ENCODE measurements around the gene NT5E.
"Not testable (repeated sequence)": the region's sequence is repeated elsewhere in the genome, so short reads cannot be mapped to it uniquely, and the experiment has no call there.

Gene NT5E

DNA sequence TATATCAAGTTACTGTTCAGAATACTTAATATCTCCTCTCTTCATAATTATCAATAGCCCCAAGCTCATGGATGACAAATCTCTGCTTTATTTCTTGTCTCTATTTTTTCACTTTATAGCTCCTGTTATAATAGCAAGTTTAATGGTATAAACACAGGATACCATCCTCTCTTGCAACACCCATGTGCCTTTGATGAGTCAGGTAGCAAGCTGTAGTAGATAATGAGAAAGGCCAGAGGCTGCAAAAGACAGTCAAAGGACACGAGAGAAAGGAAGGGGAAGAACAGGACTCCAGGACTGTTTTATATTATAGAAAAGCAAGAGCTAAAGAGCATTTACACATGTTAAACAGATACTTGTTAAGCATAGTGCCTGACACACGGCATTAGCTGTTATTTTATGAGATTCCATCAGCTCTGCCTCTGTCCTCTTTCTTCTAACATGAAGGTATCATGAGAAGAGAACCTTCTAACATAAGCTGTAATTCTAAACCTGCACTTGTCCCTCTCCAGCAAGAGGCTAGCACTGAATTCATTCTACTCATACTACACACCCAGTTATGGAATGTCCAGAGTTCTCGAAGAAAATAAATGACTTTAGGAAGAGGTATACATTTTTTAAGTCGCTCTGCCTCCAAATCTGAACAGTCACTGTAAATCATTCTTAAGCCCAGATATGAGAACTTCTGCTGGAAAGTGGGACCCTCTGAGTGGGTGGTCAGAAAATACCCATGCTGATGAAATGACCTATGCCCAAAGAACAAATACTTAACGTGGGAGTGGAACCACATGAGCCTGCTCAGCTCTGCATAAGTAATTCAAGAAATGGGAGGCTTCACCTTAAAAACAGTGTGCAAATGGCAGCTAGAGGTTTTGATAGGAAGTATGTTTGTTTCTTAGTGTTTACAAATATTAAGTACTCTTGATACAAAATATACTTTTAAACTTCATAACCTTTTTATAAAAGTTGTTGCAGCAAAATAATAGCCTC is 45.0 kb downstream of the NT5E start:
- no peak for DNase-seq

- no peak for DNase-seq
Measured at GRCh38 chr6:85496009-85496579, 46.2 kb downstream of the NT5E start.

DNA sequence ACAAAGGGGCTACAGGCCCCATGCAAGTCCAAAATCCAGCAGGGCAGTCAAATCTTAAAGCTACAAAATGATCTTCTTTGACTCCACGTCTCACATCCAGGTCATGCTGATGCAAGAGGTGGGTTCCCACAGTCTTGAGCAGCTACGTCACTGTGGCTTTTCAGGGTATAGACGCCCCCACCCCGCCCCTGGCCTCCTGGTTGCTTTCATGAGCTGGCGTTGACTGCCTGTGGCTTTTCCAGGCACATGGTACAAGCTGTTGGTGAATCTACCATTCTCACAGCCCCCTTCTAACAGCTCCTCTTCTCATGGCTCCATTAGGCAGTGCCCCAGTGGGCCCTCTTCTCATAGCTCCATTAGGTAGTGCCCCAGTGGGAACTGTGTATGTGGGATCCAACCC is 47.0 kb downstream of the NT5E start:
- no peak for DNase-seq

GRCh38 chr6:85498596-85499258 is 48.8 kb downstream of the NT5E start:
- no peak for DNase-seq

DNA sequence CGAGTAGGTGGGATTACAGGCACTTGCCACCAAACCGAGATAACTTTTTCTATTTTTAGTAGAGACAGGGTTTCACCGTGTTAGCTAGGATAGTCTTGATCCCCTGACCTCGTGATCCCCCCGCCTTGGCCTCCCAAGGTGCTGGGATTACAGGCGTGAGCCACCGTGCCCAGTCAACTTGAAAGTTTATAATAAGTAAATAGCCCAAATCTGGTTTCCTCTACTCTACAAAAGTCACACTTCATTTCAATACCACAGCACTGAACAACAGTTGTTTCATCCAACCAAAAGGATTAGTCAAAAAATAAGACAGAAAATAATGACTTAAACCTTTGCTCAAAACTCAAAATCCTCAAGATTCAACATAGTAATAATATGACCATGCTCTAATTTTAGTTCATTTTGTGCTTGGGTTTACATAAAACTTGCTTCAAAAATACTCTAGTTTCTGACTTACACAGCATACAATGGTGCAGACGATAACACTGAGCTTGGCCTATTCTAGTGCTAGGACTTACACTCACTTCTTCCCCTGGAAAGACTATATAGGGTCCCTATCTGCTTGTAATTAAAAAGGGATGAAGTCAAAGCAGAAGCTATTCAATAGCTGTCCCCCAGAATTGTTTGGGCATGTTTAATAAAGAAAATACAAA is 56.7 kb downstream of the NT5E start:
- DNase-seq, result no peak

DNA sequence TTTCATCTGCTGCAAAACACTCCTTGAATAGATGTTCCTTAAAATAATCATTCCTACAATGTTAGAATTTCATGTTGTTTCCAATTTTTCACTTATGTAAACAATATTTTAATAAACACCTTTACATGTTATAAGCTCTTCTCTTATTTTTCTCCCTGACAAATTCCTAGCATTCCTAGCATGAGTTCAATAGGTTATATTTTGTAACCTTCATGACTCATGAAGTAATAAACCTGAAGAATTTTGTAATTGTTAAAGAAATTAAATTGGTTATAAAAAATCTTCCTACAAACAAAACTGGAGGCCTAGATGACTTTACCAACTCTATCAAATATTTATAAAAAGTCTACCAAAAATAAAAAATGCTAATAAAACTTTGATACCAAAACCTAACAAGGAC is 66.3 kb downstream of the NT5E start:
- no peak for DNase-seq

DNA sequence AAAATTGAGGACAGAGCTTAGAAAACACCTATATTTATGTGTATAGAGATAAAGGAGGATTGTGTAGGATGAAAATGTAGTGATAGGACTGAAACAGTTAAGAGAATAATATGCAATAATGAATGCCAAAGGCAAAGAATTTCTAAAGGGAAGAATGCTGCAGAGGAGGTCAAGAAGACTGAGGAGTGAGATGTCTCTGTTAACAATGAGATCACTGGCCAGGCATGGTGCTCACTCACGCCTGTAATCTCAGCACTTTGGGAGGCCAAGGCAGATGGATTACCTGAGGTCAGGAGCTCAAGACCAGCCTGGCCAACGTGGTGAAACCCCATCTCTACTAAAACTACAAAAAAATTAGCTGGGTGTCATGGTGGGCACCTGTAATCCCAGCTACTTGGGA is 74.4 kb downstream of the NT5E start:
- DNase-seq, result not testable (repeated sequence)

GRCh38 chr6:85537055-85537494 is 87.2 kb downstream of the NT5E start:
- peak; percentile 29 to 63 for DNase-seq

- DNase-seq, result no peak
Measured at GRCh38 chr6:85544776-85545175, 94.9 kb downstream of the NT5E start.

Data from Kasumi-1 (cell line).